Activated CD4-positive, CD25-positive, alpha-beta regulatory T cell (primary cell): ENCODE data around the gene RNF115.

ENCODE experiments used
- DNase-seq, 4 experiments: peaks; one replicate each; lab custom pipeline; 2025; lab: John Stamatoyannopoulos, UW

RNF115 gene

DNA sequence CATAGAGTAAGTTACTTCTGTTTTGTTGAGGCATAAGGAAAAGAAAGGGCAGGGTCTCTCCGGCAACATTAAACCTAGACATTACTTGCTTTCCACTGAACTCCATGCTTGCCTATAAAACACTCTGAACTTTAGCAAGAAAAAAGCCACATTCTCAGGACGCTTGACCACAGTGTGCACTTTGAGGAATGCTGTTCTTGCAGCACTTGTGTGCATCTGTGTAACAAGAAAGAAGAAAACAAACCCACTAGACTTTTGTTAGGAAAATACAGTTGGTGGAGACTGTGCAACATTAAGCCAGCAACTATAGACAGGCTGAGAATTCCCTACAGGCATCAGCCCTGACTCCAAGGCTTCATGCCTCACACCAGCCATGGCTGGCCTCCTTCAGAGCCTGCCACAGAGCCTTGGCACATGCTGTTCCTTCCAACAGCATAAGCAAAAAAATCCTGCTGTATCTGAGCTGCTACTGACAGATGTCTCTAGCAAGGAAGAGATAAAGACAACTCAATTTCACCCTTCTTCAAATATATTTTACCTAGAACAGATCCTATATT lies 122.5 kb downstream of the RNF115 start:
- no peak for DNase-seq

- DNase-seq: no peak
Measured at GRCh38 chr1:145696630-145696960, 127.3 kb downstream of the RNF115 start.

DNA sequence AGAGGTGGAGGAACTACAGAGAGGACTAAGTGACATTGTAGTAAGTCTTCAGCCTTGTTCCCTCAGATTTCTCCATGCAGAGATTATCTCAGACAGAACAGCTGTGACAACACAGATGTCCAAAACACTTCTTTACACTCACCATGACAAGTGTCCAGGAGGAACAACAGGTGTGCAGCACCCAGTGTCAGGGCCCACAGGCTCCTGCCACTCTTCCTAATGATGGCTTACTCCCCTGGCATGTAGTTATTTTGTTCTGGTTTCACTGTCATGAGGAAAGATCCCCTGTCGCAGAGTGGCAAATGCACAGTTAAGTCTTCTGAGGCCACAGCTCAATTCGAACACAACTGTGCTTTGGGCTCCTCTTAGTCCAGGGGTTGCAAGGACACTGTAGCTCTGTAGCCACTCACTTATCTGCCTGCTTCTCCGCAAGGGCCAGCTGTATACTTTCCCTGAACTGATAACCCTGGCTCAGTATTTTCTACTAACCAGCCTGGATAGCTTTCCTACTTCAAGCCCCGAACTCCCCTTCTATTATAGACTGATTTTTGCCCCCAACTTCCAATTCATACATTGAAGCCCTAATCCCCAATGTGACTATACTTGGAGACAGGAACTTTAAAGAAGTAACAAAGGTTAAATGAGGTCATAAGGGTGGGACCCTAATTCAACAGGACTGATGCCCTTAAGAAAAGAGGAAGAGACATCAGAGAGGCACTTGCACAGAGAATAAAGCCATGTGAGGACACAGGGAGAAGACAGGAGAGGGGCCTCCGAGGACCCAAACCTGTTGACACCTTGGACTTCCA lies 127.9 kb downstream of the RNF115 start:
- DNase-seq: no peak

- no peak for DNase-seq
Measured at GRCh38 chr1:145692785-145693443, 131.0 kb downstream of the RNF115 start.

GRCh38 chr1:145690587-145691558 lies 133.0 kb downstream of the RNF115 start:
- no peak for DNase-seq

GRCh38 chr1:145689922-145690321 lies 134.0 kb downstream of the RNF115 start:
- no peak for DNase-seq

DNA sequence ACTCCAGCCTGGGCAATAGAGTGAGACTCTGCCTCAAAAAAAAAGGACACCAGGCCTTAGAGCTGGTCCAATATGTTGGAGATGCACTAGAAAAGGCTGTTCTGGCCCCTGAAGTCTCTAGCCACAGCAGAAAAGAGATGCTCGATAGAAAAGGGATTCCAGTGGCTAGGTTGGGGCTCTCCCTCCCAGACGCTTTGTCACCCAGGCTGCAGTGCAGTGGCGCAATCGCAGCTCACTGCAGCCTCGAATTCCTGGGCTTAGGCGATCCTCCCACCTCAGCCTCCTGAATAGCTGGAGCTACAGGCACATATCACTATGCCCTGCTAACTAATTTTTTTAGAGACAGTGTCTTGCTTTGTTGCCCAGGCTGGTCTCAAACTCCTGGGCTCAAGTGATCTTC lies 135.0 kb downstream of the RNF115 start:
- DNase-seq: no peak
